HCEC 1CT (cell line): Measurements from ENCODE around the gene B3GNT2.
A peak's percentile ranks its signal among the peaks of the same experiment; 100 is the strongest.

ENCODE experiments used
- DNase-seq: peaks from one replicate; pipeline ENCODE4 v3.0.0-alpha.2; 2017

The B3GNT2 gene

GRCh38 chr2:62207491-62207890 lies 11.6 kb downstream of the B3GNT2 start:
- no peak for DNase-seq

DNA sequence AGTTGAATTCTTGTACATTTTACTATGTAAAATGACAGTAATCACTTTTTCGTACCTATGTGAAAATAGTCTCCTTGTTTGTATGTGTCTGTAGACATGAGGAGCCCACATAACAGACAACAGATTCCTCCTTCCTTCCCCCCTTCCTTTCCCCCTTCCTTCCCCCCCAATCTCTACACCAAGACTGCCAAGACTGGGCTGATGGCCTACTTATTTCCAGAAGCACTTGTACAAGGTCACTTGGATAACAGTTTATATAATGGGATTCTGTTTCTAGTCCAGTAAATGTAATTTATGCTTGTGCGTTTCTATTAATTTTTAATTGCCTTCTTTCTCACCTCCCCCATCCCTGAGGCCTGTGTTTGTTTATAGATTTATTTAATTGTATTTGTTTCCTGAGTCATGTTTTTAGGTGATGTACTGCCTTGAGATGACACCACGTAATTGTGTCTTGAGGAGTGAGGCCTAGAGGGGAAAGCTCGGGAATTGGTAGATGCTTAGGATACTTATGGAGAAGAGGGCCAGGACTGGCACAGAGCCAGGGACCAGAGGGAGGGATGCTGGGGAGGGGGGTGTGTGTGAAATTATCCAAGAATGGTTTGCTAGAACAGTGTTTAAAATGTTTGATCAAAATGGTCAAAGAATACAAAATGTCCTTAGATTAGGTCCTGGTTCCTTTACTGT lies 12.3 kb downstream of the B3GNT2 start:
- no peak for DNase-seq

DNA sequence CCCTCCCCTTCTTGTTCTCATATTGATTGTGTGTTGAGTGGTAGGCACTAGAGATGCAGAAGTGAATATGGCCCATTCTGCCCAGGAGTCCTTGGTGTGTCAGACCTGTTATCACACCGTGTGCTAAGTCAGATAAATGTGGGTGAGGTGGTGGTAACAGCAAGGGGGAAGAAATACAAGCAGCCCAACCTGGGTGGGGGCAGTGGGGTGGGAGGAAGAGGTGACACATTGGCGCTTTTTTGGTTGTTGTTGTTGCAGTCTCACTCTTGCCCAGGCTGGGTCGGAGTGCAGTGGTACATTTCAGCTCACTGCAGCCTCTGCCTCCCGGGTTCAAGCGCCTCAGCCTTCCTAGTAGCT lies 12.8 kb downstream of the B3GNT2 start:
- DNase-seq, result no peak

DNA sequence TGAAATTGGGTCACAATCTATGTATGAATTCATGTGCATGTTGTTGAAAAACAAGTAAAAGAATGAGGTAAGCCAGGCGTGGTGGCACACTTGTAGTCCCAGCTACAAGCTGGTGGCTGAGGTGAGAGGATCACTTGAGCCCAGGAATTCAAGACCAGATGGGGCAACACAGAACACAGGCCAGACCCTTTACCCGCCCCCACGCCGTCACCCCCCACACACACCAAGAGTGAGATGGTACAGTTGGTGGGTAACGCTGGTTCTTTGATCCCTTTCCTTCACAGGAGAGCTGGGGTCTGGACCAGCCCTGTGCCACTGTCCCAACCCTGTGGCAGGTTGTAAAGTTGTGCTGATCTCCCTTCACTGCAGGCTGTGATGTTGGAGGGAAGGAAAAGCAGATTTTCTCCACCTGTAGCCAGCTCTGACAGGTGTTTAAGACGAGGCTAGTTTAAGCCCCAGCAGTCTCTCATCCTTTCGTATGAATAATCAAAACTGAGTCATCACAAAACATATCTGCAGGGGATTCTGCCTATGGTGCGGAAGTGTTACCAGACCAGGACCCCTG lies 13.6 kb downstream of the B3GNT2 start:
- no peak for DNase-seq

- DNase-seq, result no peak
These were observed 19.6 kb downstream of the B3GNT2 start for GRCh38 chr2:62215306-62216064.

GRCh38 chr2:62216113-62216512 lies 20.2 kb downstream of the B3GNT2 start:
- DNase-seq, result no peak

GRCh38 chr2:62216616-62217015 lies 20.7 kb downstream of the B3GNT2 start:
- DNase-seq, result peak; percentile 89

GRCh38 chr2:62217421-62217820 lies 21.5 kb downstream of the B3GNT2 start:
- DNase-seq, result no peak

- DNase-seq, result peak; percentile 82
These were observed 22.1 kb downstream of the B3GNT2 start for GRCh38 chr2:62217970-62218369.

GRCh38 chr2:62219407-62220159 lies 23.7 kb downstream of the B3GNT2 start:
- DNase-seq, result no peak

GRCh38 chr2:62221141-62221540 lies 25.2 kb downstream of the B3GNT2 start:
- DNase-seq, result no peak

- DNase-seq, result no peak
These were observed 26.3 kb downstream of the B3GNT2 start for GRCh38 chr2:62222171-62222570.

- DNase-seq, result no peak
These were observed 26.8 kb downstream of the B3GNT2 start for GRCh38 chr2:62222674-62223073.

- no peak for DNase-seq
These were observed 29.1 kb downstream of the B3GNT2 start for GRCh38 chr2:62224976-62225375.

DNA sequence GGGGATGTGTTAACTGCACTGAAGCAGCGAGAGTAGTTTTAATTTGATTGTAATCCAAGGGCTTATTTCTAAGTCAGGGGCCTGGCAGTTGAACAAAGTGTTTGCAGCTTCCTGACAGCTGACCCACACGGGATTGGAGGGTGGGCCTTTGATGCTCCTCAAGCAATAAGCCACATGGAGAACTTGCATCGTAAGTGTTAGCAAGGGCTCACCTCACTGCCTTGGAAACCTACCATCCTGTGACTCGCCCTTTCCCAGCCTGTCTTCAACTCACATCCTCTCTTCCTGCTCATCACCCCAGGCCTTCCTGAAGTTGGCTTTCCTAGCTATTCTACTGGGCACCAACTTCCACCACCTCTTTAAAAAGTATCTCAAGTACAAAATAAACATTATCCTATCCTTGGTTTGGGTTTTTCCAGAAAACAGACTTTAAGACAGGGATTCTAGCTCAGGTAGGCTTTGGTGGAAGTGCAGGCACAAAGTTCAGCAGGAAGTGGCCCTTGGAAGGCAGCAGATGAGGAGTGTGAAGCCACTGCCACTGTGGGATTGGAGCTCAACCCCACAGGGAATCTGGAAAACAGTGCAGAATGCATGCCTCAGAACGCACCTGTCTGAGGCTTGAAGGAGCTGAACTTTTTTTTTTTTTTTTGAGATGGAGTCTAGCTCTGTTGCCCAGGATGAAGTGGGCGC lies 31.6 kb downstream of the B3GNT2 start:
- DNase-seq, result peak; percentile 6

- peak; percentile 22 for DNase-seq
These were observed 33.2 kb downstream of the B3GNT2 start for GRCh38 chr2:62229082-62229605.

DNA sequence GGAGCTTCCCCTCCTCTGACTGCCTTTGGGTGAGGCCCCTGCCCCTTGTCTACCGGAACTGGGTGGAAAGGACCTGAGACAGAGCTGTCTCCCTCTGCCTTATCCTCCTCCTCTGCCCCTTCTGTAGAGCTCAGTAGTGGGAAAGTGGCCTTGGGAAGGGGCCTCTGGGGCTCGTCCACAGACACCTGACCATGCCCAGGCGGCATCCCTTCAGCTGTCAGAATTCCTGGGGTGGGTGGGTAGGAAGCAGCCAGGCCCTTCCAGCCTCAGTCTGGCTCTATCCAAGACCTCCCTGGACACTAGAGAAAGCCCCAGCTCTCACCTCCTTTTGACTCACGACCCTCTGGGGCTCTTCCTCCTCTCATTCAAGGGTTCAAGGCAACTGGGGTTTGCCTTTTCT lies 35.6 kb downstream of the B3GNT2 start:
- DNase-seq, result no peak

DNA sequence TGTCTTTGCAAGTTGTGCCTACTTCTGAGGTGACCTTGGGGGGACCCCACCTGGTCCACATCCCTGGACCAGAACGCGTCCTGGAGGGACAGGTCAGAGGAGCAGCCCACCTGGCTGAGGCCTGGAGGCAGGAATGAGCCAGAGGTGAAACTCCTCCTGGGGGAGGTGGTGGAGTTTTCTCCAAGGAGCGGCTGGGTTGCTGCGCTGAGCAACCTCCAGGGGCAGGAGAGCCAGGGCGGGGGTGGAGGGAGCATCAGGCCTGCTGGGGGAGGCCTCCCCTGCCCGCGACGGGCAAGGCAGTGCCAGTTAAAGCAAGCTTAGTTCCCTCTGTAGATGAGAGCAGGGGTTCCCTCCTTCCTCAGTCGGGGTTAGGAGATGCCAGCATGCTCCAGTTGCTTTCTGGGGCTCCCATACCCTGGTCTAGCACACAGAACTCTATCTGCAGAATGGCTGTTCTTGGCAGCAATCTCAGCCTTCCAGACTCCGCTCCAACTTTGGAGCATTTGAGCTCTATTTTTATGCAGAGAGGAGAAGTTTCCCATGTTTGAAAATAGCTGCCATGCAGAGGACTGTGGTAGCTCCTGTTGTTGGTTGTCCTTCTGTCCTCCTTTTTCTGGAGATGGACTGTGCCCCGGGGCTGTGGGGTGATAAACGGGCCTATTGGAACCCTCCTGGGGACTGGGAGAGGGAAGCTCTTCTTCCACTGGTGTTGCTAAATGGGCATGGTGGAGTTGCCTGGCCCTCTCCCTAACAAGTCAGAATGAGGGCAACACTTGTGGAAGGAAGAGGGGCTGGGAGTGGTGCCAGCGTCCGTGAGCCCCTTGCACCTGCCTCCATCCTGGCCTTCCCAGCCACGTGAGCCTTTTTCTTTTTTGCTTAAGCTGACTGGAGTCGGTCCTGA lies 39.1 kb downstream of the B3GNT2 start:
- no peak for DNase-seq

DNA sequence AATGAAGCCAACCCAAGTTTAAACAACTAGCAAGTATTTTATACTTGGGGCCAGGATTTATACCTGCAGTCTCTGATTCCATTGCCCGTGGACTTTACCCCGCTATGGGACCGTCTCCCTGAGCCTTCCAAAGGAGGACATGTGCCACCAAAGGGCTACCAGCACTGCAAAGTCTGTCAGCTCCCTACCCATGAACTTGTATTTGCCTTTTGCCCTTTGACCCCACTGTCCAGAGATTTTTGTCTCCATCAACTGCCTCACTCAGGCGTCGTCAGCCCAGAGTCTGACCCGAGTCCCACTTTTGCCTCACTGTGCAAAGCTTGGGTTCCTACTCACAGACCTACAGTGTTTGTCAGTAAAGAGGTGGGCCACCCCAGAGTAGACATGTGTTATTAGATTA lies 40.6 kb downstream of the B3GNT2 start:
- DNase-seq, result no peak

DNA sequence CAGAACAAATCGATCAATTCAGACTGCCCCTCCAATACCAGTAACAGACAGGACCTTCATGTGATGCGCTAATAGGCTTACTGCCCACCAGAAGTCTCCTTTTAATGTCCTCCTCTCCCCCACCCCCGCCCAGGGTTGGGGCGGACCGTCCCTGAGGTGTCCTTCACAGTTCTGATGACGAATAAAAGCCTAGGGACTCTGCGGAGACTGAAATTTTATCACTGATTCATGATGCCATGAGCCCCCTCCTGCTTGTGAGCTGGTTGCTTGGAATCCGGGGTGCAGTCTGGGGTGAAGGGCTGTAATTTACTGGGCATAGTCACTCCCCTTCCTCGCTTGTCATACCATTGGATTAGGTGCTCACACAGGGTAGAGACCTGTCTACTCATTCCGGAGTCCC lies 42.3 kb downstream of the B3GNT2 start:
- DNase-seq, result no peak

GRCh38 chr2:62240546-62240945 lies 44.6 kb downstream of the B3GNT2 start:
- no peak for DNase-seq

DNA sequence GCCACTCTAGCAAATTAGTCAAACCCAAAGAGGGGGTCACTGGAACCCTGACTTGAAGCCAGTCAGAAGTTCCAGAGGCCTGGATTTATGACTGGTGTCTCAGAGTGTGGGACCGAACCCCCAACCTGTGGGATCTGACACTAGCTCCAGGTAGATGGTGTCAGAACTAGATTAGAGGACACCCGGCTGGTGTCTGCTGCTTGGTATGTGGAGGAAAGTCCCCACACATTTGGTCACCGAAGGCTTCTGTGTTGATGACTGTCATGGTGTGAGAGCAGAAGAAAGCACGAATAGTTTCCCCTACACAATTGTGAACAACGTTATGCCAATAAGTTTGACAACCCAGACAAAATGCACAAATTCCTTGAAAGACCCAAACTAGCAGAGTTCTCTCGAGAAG lies 48.1 kb downstream of the B3GNT2 start:
- no peak for DNase-seq
